Stimulated activated CD4-positive, alpha-beta T cell treated with anti-CD3 and anti-CD28 coated beads, TNF-alpha, amount 100 ng/mL, for 1 hour (primary cell): ENCODE results near the gene SASS6.

Experiments used
- DNase-seq, 3 donors: peaks; one replicate each; pipeline ENCODE4 v3.0.0-alpha.2; 2020; ENCODE audit warnings: low read depth in 3 of 3, low spot score in 1 of 3

SASS6 gene

DNA sequence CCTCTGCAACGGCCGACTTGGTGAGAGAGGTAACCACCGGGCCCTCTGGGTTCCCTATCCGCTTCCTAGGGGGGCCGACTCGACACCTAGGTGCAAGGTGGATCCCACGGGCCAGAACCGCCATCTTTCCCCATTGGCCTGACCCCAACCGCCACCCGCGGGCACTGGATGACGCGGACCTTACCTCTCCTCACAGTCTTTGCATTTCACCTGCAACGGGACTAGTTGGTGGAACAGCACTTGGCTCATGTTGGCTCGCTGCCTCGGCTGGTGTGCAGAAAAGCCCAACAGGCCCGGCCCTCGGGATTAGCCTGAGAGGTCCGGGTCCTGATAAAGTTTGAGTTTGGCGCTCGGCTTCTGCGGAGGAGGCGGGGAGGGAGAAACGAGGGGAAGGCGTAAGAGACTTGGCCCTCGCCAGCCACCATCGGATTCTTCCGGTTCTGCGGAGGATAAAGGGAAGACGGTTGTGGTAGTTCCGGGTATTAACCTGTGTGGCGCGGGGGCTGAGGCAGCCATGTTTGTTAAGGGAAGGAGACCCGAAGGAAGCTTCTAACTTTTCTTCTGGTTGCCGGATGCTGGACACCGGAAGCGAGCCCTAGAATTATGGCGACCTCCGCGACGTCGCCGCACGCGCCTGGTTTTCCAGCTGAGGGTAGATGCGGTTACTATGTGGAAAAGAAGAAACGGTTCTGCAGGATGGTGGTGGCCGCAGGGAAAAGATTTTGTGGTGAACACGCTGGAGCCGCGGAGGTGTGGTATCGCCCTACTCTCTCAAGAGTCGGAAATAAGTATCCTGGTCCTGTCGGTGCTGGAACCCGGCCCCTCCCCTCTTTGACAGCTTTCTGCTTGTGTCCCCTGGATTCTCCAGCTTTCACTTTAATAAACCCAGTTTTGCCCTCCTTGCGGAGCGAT is at the start of gene SASS6, which contains the start of gene TRMT13:
TSS of gene SASS6 (minus strand) at position 365 of the 912 bp plus-strand sequence. CDS start at position 249, 116 bp downstream.
TSS of gene TRMT13 (plus strand) at position 598 of the 912 bp plus-strand sequence. CDS start at position 604, 6 bp downstream.
- DNase-seq, result peak; percentile 76 to 85 (median 85)

DNA sequence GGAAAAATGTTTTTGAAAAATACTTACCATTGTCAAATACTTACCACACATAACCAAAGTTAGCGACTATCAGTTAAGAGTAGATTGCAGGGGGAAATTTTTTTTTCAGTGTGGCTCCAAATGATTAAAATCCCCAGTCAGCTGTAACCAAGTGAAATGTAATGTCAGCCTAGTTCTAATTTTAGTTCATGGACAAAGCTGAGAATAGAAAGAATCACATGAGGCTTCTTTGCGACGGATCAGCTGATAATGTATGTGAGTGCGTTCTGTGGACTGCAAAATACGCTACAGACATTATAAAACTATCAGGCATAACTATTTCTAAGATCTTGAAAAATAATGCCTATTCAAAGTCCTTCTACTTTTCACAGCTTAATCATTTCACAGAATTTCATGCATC is 45.4 kb upstream of the SASS6 start, which contains the start of gene LRRC39:
TSS of gene LRRC39 (minus strand) at position 166 of the 400 bp plus-strand sequence. CDS start 9,740 bp downstream, outside the sequence.
- DNase-seq, result no peak

DNA sequence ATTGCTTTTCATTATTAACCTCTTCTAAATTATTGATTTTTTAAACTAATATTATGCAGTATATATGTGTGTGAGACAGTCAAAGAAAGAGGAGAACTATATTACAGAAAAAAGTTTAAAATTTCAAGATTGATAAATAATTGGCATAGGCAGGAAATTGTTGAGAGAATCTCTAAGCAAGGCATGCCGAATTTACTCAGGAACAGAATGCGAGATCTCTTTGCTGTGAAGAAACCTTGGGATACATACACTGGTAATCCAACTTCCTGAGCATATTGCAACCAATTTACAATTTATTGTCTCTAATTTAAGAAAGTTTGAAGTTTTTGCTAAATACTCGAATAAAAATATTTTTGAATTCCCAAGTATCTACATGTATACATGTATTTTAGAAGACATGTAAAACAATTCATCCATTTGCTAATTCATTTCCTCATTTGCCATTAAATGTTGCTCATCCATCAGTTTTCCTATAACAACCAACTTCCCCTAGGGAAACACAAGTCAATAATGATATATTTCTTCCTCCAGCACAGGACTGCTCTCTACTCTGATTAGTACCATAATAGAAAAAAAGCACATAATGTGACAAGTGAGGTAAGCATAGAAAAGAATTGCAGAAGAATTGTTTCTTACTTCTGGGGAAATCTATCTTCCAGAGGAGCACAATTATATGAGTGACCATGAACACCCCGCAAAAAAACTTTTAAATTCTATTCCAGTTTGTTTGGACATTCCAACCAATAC is 44.7 kb upstream of the SASS6 start:
- DNase-seq, result no peak

GRCh38 chr1:100168051-100168450 is 35.3 kb upstream of the SASS6 start:
- no peak for DNase-seq

GRCh38 chr1:100164702-100165101 is 32.0 kb upstream of the SASS6 start:
- DNase-seq, result no peak

DNA sequence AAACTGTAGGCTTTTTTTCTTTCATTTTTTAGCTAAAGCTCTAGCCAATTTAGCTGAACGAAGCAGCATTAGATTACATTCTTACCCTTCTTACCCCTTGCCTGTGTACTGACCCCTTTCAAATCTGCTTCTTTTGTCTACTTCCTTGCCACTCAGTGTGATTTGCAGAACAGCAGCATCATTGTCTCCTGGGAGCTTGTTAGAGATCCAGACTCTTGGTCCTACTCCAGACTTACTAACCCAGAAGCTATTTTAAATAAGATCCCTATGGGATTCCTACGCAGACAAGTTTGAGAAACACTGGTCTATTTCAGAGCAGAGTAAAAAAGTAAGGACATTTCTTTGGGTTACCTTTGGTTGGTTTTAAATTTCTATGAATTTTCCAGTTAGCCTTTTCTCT is 31.5 kb upstream of the SASS6 start:
- no peak for DNase-seq

GRCh38 chr1:100162881-100163280 is 30.2 kb upstream of the SASS6 start:
- DNase-seq, result no peak

GRCh38 chr1:100152271-100152670 is 19.5 kb upstream of the SASS6 start:
- DNase-seq, result no peak

DNA sequence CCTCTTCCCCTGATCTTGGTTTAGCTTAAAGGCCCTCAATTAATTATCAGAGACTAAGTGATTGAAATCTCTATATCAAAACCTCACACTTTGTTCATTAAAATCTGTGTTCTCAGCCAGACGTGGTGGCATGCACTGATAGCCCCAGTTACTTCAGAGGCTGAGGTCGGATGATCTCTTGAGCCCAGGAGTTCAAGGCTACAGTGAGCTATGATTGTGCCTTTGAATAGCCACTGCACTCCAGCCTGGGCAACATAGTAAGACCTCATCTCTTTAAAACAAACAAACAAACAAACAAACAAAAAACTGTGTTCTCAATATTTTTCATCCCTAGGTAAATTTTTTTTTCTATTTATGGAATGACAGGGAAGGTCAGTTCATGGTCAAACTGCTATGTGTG is 18.9 kb upstream of the SASS6 start:
- DNase-seq, result no peak

DNA sequence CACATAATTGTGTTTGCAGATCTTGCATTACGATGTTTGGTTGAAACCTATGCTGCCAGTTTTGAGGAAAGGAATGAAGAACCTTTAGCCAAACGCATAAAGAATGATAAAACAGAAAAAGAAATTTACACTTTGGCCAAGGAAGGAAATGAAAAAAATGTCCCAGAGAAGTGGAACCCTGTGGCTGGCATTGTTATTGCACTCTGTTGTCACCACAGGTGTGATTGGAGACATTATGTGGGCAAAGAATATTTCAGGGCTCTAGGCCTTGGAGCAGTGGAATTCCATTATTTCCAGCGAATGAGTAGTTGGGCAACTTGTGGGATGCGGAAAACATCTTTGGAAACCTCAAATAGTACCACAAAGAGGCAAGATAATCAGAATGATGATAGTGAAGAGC is 15.1 kb upstream of the SASS6 start:
- no peak for DNase-seq

- DNase-seq, result no peak
Observed at GRCh38 chr1:100146958-100147357, 14.2 kb upstream of the SASS6 start.

DNA sequence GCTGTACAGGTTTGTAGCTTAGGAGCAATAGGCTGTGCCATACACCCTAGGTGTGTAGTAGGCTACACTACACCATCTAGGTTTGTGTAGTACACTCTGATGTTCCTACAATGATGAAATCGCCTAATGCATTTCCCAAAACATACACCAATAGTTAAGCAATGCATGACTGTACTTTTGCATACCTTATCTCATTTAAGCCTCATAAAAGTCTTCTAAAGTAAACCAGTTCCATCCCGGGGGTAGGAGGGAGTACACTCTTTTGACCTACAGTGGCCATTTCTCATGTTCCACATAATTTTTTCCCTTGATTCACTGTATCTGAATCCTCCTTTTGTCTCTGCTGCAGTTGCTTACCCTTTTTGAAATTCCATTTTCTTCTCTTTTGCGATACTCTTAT is 12.4 kb upstream of the SASS6 start:
- no peak for DNase-seq

GRCh38 chr1:100142343-100142742 is 9.6 kb upstream of the SASS6 start:
- DNase-seq, result no peak

DNA sequence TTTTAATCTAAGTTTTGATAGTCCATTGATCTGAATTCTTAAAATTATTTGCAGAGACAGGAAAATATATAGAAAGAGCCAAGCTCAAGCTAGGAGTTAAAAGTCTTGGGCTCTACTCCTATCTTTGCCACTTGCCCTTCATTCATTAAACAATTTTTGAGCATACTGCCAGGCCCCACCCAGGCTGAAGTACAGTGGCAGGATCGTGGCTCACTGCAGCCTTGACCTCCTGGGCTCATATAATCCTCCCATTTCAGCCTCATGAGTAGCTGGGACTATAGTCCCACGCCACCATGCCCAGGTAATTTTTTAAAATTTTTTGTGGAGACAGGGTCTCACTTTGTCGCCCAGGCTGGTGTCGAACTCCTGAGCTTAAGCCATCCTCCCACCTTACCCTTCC is 8.5 kb upstream of the SASS6 start:
- no peak for DNase-seq

DNA sequence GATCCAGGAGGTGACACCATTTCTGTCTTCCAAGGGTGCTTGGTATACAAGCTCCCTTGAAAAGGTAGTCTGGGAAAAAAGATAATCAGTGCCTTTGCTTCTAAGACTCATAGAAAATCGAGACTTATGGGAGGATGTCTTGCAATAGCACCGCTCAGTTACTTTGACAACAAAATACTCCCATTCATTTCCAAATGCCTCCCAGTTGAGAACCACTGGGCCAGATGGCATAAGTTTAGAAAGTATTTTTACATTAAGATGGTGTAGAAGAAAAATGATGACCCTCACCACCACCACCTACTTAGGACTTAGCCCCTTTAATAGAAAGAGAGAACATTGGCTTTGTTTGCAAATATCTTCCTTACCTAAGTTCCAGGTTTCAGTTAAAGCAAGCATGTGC is 4.9 kb upstream of the SASS6 start:
- no peak for DNase-seq

DNA sequence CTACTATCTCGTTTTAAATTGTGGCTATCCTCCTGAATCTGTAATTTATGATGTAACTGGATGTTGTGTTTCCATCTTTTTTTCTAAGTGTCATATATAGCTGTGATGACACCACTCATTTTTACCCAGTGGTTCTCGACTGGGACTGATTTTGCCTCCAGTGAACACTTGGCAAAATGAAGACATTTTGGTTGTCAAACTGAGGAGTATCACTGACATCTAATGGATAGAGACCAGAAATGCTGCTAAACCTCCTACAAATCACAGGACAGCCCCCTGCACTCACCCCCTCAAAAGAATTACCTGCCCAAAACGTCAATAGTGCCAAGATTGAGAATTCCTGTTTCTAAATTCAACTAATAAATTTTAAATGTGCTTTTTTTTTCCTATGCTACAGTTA is 2.1 kb upstream of the SASS6 start:
- no peak for DNase-seq

DNA sequence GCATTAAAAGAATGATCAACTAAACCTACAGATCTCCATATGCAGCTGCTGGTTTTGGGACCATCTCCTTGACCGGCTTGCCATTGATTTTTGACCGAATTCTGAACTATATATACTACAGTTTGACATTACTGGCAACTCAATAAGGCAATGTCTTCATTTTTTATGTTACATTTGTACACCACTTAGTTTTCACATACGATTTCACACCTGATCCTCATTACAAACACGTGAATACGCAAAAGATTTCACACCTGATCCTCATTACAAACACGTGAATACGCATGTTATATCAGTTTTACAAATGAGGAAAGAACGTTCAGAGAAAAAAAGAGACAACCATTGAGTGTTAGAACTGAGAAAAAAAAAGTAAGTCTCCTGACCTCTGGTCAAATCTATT is 1.1 kb downstream of the SASS6 start:
- DNase-seq, result no peak

DNA sequence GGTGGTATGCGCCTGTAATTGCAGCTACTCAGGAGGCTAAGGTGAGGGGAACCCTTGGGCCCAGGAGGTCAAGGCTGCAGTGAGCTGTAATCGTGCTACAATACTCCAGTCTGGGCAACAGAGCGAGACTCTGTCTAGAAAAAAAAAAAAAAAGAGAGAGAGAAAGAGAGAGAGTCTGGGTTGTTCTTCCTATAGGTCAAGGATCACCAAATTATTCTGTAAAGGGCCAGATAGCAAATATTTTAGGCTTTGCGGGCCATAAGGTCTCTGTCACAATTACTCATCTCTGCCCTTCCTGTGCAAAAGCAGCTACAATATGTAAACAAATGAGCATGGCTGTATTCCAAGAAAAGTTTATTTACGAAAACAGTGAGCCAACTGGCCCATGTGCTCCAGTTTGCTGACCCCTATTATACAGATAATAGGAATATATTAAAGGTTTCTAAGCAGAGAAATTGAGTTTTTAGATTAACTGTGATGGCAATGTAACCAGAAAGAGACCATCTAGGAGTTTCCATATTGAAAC is 2.1 kb downstream of the SASS6 start:
- DNase-seq, result no peak

GRCh38 chr1:100127226-100127625 is 5.5 kb downstream of the SASS6 start:
- no peak for DNase-seq

DNA sequence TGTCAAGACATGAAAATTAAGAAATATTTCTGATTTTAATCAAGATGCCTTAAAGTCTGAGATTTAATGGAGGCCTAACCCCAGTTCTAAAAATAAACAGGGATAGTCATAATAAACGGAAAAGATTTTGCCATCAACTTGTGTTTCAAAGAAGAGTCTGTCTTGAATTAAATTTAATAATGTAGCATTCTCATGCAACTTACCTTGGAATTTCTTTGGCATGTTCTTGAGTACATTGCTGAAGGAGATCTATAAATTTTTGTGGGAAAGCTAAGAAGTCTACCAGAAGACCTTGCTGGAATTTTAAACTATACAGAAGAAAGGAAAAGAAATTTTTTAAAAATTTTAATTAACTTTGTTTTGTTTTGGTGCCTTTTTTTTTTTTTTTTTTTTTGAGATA is 10.6 kb downstream of the SASS6 start:
- DNase-seq, result no peak

GRCh38 chr1:100115524-100115923 is 17.2 kb downstream of the SASS6 start:
- no peak for DNase-seq

- no peak for DNase-seq
Observed at GRCh38 chr1:100109554-100110066, 23.1 kb downstream of the SASS6 start.
